Activated gamma-delta T cell treated with anti-CD3 and anti-CD28 coated beads, Interleukin-2, amount 50 U/mL, for 16 hours (primary cell): ENCODE results near the gene PCBP2.
A peak's percentile ranks its signal among the peaks of the same experiment; 100 is the strongest.
"Not testable (repeated sequence)": the region's sequence is repeated elsewhere in the genome, so short reads cannot be mapped to it uniquely, and the experiment has no call there.

Experiments used
- DNase-seq: peaks from one replicate; pipeline ENCODE4 v3.0.0-alpha.2; 2020; ENCODE audit warnings: low read depth

PCBP2 gene

GRCh38 chr12:53441040-53441833 is 10.7 kb upstream of the PCBP2 start, which contains the start of gene PRR13:
PRR13 (plus strand) TSS chr12:53441734; CDS start chr12:53442715, 981 bp downstream.
- peak; percentile 98 for DNase-seq

GRCh38 chr12:53443955-53444354 is 7.9 kb upstream of the PCBP2 start:
- no peak for DNase-seq

DNA sequence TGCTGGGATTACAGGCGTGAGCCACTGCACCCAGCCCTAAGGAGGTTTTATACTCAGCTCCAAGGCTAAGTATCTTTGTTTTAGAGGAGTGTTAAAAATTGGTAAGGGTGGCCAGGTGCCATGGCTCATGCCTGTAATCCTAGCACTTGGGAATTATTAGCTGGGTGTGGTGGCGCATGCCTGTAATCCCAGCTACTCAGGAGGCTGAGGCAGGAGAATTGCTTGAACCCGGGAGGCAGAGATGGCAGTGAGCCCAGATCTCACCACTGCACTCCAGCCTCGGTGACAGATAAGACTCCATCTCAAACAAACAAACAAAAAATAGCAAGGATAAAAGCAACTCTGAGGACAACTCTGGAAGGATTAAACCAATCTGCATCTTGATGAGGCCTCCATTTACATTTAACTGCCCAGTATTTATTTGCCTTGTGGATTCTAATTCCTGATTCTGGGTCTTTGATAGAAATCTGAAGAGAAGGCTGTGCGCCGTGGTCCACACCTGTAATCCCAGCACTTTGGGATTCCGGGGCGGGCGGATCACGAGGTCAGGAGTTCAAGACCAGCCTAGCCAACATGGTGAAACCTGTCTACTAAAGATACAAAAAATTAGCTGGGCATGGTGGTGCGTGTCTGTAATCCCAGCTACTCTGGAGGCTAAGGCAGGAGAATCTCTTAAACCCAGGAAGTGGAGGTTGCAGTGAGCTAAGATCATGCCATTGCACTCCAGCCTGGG is 7.1 kb upstream of the PCBP2 start:
- DNase-seq: not testable (repeated sequence)

- DNase-seq: no peak
Observed at GRCh38 chr12:53450936-53451335, 966 bp upstream of the PCBP2 start.

DNA sequence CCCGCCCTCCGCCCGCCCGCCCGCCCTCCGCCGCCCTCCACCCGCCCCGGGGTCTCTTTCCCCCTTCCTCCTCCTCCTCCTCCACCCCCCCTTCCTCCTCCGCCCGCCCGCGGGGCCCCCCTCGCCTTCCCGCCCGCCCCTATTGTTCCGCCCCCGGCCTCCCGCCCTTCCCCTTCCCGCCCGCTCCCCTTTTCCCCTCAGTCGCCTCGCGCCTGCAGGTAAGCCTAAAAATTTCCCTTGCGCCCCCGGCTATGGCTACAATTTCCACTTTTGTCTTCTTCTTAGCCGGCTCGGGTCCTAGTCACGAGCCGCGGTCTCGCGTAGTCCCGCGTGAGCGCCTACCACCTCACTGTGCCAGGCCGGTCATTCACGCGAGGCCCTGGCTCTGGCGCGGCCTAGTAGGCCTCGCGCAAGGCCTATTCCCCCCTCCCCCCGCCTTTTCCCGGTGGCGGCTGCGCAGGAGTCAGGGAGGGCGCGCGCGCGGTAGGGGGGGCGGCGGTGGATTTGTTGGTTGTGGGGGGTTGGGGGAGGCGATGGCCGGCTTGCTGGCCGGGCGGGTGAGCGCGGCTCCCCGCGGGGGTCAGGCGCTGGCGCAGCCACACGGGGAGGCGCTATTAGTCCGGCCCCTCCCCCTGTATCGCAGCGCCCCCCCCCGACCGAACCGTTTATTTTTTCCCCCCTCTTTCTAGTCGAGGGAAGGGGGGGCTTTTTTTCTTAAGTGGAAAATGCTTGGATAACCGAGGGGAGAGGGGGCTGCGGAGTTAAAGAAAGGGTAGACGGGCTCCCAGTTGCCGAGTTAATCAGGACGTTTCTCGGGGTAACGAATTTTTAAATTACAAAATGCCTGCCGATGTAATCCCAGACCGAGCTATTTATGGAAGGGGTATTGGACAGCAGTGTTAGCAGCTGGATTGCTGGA is 516 bp downstream of the PCBP2 start:
- DNase-seq: peak; percentile 64

DNA sequence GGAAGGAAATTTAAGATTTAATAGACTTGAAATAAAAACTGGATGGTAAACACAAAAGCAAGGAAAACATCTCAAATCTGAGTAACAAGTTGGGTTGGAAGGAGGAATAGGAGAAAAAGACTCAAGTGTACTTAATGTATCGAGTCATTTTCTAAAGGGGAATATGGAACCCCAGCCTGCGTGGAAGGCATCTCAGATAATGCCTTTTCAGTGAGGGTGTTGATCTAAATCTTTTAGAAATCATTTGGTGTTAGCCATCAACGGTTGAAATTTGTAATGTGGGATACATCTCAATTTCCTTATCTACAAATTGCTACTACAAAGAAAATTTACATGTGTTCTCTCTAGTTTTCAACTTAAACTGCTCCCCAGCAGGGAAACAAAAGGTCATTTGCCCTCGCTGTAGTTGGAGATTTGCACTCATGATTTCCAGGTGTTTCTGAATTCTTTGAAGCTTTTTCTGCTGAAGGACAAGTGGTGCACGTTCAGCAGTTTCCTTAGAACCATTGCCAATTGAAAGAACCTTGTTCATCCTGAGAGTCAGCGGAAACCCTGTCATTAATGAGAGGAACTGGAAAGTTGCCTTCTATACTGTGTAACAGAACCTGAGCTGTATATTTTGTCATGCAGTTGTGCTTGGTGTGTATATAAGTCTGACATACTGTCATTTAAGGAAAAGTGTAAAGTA is 2.2 kb downstream of the PCBP2 start:
- no peak for DNase-seq

- no peak for DNase-seq
Observed at GRCh38 chr12:53454707-53455106, 2.8 kb downstream of the PCBP2 start.

DNA sequence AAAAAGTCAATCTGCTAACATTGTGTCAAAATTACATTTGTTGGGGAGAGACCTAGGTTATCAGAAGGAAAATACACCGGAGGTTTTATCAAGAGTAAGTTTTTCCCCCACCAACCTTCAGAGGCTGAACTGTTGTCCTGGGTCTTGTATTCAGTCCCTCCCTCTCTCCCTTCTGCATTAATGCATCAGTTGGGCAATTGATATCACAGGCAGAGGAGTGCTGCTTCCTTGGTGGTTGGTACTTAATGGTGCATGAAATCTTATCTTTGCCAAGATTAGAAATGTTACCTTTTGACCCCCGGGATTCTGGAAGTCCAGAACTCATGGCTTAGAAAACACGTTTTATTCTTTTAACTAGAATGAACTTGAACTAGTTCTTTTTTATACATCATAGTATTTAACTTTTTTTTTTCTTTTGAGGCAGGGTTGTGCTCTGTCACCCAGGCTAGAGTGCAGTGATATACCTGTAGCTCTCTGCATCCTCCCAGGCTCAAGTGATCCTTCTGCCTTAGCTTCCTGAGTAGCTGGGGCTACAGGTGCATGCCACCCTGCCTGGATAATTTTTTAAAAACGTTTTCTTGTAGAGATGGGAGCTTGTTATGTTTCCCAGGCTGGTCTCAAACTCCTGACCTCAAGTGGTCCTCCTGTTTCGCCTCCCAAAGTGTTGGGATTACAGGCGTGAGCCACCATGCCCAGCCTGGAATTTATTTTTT is 4.9 kb downstream of the PCBP2 start:
- DNase-seq: no peak

DNA sequence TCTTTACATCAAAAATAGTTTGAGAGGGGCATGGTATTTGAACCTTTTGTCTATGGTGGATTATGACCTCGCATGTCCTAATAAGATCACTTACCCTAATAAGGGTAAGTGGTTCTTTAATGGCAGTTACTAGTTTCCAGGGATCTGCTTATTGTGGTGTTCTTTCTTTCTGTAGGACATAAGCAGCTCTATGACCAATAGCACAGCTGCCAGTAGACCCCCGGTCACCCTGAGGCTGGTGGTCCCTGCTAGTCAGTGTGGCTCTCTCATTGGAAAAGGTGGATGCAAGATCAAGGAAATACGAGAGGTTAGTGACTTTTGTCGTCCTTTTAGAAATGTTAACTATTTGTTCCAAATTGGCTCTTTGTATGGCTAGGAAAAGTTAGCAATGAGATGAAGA is 7.2 kb downstream of the PCBP2 start:
- DNase-seq: no peak

DNA sequence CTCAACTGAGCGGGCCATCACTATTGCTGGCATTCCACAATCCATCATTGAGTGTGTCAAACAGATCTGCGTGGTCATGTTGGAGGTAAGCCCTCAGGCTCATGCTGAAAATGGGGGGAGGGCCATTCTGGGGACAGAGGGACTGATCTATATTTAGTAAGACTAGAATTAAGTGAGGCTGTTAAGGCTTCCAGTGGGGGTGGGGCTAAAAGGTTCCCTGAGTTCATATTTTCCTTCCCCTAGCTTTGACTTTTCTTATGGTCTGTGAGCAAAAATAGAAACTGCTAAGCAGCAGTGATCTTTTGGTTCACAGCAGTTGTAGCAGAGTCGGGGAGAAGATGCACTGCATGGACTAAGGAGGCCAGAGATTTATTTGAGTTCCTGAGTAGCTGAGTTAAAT is 9.2 kb downstream of the PCBP2 start:
- DNase-seq: no peak

DNA sequence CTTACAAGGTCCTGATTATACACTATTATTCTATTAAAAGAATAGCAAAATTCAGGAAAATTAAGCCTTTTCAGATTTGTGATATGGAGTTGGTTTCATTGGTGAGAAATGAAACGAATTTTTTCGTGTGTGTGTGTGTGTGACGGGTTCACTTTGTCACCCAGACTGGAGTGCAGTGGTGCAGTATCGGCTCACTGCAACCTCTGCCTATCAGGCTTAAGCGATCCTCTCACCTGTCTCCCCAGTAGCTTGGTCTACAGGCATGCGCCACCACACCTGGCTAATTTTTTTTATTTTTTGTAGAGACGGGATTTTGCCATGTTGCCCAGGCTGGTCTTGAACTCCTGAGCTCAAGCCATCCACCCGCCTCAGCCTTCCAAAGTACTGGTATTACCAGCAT is 9.7 kb downstream of the PCBP2 start:
- no peak for DNase-seq

DNA sequence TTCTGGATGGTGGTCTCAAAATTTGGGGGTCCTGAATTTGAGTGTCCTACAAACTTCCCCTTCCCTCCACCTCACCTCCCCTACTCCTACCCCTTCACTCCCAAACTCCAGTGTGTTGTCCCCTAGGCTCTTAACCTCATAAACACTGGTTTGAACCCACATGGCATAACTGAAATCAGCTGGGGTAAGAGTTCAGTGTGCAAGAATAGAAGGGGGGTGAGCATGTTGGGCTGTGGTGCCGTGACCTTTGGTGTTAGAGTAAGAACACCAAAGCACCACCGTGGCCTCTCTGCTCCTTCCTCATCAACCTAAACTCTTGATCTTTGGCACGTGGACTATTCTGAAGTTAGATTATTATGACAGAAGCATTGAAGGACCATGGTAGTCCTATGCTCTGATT is 11.0 kb downstream of the PCBP2 start:
- DNase-seq: no peak

- no peak for DNase-seq
Observed at GRCh38 chr12:53463802-53464560, 12.1 kb downstream of the PCBP2 start.

DNA sequence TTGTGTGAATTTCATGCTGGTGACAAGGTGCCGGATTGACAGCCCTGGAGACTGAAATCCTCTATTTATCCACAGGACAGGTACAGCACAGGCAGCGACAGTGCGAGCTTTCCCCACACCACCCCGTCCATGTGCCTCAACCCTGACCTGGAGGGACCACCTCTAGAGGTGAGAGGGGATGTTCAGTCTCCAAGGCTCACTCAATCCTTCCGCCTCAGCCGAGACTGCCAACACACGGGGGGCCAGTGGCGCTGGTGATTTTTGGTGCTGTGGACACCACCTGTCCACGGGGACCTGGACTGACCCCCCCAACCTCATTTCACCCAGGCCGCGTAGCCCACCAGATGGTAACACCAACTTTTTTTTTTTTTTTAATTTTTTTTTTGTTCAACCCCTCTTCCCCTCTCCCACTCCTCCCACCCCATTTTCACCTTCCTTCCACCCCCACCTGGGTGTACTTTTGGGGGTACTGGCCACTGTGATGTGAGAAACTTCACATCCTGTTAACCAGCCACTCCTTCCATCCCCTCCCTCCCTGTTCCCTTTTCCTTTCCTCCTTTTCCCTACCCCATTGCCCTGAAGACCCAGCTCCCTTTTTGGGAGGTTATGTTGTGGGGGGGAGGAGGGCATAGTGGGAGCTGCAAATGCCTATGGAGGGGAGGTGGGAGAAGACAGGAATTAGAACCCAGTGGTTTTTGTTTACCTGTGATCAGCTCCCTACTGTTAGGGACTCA is 12.9 kb downstream of the PCBP2 start:
- DNase-seq: no peak

DNA sequence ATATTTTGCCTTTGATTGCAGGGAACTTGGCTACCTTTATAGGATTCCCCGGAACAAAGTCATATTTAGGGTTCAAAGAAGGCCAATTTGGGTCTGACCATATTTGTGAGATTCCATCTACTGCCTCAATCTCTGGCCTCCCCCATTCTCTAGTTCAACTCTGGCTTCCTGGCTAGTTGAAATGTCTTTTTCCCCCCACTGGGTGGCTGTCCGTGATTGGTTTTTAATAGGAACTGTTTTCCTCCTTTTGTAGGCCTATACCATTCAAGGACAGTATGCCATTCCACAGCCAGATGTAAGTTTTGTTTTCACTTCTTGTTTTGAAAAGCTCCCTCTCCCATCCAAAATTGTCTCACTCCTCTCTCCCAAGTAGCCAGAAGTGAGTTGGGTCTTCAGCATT is 13.8 kb downstream of the PCBP2 start:
- DNase-seq: no peak

- DNase-seq: no peak
Observed at GRCh38 chr12:53466640-53467039, 14.7 kb downstream of the PCBP2 start.

DNA sequence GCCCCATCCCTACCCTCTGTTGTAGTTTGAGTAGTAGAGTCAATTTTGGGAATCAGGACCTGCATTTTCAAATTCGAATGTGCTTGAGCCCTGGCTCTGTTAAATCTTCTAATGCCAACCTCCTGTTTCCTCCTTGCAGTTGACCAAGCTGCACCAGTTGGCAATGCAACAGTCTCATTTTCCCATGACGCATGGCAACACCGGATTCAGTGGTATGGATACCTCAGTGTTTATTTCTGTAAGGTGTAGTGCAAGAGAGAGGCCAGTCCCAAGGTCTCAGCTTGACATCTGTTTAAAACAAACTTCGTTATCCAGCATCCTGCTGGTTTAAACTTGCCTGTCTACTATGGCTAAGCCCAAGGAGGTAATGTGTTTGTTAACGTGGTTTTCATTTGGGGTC is 15.2 kb downstream of the PCBP2 start:
- no peak for DNase-seq

GRCh38 chr12:53467880-53468279 is 16.0 kb downstream of the PCBP2 start:
- no peak for DNase-seq

DNA sequence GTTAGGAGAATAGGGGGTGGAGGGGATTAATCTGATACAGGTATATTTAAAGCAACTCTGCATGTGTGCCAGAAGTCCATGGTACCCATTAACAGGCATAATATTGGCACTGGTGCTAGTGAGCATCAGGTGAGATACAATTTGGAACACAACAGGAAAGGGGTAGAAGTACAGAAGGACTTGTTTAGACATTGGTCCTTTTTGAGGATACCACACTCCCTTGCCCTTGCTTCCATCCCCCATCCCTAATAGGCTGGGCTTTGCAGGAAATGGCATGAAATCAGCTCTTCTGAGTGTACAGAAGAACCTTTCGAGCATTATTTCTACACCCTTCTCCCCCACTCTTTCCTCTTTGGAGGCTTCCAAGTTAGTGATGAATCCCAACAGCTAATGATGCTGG is 16.4 kb downstream of the PCBP2 start:
- no peak for DNase-seq
